Naive thymus-derived CD8-positive, alpha-beta T cell (primary cell): ENCODE data around the gene POLR3A. TPM values are rescaled to one million over a fixed set of nuclear protein-coding genes. Genes with fewer than 3 reads are reported as not detected.

ENCODE experiments used
- ATAC-seq, 2 donors: fragments of 150-1000 bp; cut with Tn5 transposase in 1 of 2; sonication (Bioruptor Pico), chemical (Tn5 transposase) in 1 of 2; 1 replicate in 1 of 2; 2 replicates in 1 of 2; pipeline ENCODE4 v1.10.0; 2021; ENCODE audit warnings: mild to moderate bottlenecking in 2 of 2, moderate library complexity in 2 of 2
- POLR2A ChIA-PET: fragments of 350-600 bp; sonication (Branson Sonifier 250); formaldehyde crosslinking; loops from one replicate; lab custom pipeline; 2021; ENCODE audit warnings: antibody characterized with exemption; lab: Charles Lee
- DNase-seq, 10 donors: peaks; one replicate each; pipeline versions ENCODE4 v3.0.0 to v3.0.0-alpha.2; 2020 to 2022
- H3K27ac Mint-ChIP-seq, 10 donors: one replicate each; pipeline ENCODE4 v1.8.0; 2020 to 2022; ENCODE audit warnings: mild to moderate bottlenecking in 10 of 10, mixed read lengths in 10 of 10, moderate library complexity in 4 of 10, inconsistent platforms in 1 of 10
- H3K27me3 Mint-ChIP-seq, 5 donors: one replicate each; pipeline ENCODE4 v1.8.0; 2021 to 2022; ENCODE audit warnings: mixed read lengths in 5 of 5
- H3K36me3 Mint-ChIP-seq, 3 donors: one replicate each; pipeline ENCODE4 v1.8.0; 2020 to 2022; ENCODE audit warnings: mixed read lengths in 3 of 3, mild to moderate bottlenecking in 2 of 3, inconsistent platforms in 1 of 3
- H3K4me1 Mint-ChIP-seq, 4 donors: one replicate each; pipeline ENCODE4 v1.8.0; 2021 to 2022; ENCODE audit warnings: mixed read lengths in 4 of 4
- H3K4me3 Mint-ChIP-seq, 10 donors: one replicate each; pipeline ENCODE4 v1.8.0; 2020 to 2022; ENCODE audit warnings: mild to moderate bottlenecking in 10 of 10, mixed read lengths in 10 of 10, moderate library complexity in 6 of 10, inconsistent platforms in 1 of 10
- H3K9me3 Mint-ChIP-seq, 9 donors: one replicate each; pipeline ENCODE4 v1.8.0; 2020 to 2022; ENCODE audit warnings: mixed read lengths in 9 of 9, mild to moderate bottlenecking in 3 of 9, inconsistent platforms in 1 of 9, moderate library complexity in 1 of 9
- polyA plus RNA-seq, 3 donors: library from polyadenylated mRNA; unstranded; fragments of 300-500 nt; fragmentation: Illumina TruSeq; gene quantifications; one replicate each; pipeline ENCODE4 v1.2.3, GENCODE V29; 2021
- total RNA-seq, 8 experiments: library from RNA in 2 of 8; stranded (reverse) in 2 of 8; gene quantifications; one replicate each; pipeline ENCODE4 v1.2.3 and lab custom pipeline; 2021 to 2026

The POLR3A gene
- total and polyA plus RNA-seq, 5 experiments from 2014 or later, result 7.3 to 18.1 (median 10.3) TPM

DNA sequence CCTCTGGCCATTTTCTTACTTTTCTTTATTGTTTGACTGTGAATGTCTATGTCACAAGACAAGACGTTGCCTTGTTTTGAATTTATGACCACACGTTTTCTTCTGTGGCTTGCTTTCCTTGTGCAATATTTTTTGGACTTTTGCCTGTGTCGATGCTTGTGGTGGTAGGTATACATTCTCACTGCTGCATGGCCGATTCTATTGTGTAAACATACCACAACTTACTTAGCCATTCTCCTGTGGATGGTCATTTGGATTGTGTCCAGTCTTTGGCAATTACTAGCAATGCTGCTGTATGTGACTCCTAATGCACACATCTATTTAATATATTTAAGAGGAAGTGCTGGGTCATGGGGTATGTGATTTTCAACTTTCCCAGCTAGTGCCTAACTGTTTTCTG, 84.8 kb downstream of the POLR3A start:
- ATAC-seq (no peak), DNase-seq (no peak)
- H3K4me3 Mint-ChIP-seq, result no peak overlapping the region
- peaks cover 0 to 3% (median 0%) of the 10 kb centered on the region in 9 donors for H3K9me3 Mint-ChIP-seq
- H3K4me1 Mint-ChIP-seq, result no peaks in the 10 kb centered on the region
- no peaks in the 10 kb centered on the region for H3K36me3 Mint-ChIP-seq
- POLR2A ChIA-PET, result no interaction called here
- no peak overlapping the region for H3K27ac Mint-ChIP-seq
- peaks cover 7 to 33% (median 26%) of the 10 kb centered on the region in 5 donors for H3K27me3 Mint-ChIP-seq

DNA sequence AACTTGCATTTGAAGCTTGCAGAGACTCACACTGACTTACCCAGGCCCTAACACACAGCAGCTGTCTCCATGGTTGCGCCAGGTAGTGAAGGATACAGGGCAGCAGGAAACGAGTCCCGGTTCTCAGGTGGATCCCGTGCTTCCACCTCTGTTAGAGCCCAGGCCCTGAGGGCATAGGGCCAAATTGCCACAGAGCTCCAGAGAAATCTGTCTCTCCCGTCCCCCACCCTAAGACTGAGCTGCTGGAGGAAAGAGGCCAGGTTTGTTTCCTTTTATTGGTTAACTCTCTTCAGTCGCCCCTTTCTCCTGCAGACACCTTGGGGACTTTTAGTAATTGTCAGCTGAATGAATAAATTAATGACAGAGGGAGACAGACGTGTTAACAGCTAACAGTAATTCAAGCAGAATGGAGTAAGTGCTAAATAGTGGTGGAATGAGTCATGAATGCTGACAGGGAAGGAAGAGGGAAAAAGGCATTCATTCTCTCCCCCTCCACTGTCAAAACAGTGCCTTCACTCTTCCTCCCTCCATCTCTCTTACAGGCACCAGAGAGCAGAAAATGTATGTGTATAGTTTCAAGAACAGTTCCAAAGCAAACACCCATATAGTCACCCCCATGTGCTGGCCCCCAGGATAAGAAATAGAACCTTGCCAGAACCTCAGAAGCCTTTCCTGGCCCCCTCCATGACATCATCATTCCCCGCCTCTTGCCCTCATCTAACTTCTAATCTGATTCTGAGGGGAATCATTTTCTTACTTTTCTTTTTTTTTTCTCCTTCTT, 86.0 kb downstream of the POLR3A start:
- DNase-seq (no peak), ATAC-seq (no peak)
- POLR2A ChIA-PET, result no interaction called here
- no peaks in the 10 kb centered on the region for H3K9me3 Mint-ChIP-seq
- H3K27ac Mint-ChIP-seq, result peak overlapping the region in 1 of 10 donors; percentile 29
- H3K4me3 Mint-ChIP-seq, result no peak overlapping the region
- peaks cover 7 to 22% (median 19%) of the 10 kb centered on the region in 5 donors for H3K27me3 Mint-ChIP-seq
- H3K4me1 Mint-ChIP-seq, result no peaks in the 10 kb centered on the region
- H3K36me3 Mint-ChIP-seq, result no peaks in the 10 kb centered on the region

GRCh38 chr10:77941790-77942189, 87.5 kb downstream of the POLR3A start:
- no peaks in the 10 kb centered on the region for H3K36me3 Mint-ChIP-seq
- H3K27ac Mint-ChIP-seq, result no peak overlapping the region
- no peak for ATAC-seq
- H3K27me3 Mint-ChIP-seq, result peaks cover 7 to 22% (median 11%) of the 10 kb centered on the region in 5 donors
- no peak for DNase-seq
- POLR2A ChIA-PET, result no interaction called here
- no peaks in the 10 kb centered on the region for H3K4me1 Mint-ChIP-seq
- H3K4me3 Mint-ChIP-seq, result no peak overlapping the region
- H3K9me3 Mint-ChIP-seq, result no peaks in the 10 kb centered on the region

DNA sequence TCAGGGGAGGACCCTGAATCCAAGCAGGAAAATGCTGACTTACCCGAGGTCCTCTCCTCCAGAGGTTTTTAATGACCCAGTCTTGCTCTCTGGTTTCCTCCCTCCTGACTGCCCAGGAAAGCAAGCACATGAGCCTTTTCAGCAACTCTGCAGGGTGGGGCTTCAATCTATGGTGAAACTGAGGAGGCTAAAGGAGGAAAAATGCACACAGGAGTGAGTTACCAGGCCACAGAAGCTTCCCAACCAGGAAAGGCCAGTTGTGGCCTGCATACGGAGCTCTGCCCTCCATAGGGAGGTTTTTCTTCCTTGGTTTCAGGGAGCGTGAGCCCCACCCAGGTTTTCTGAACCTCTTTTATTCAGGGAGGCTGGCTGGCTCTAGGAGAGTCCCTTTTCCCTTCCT, 88.7 kb downstream of the POLR3A start:
- no peak for DNase-seq
- POLR2A ChIA-PET, result no interaction called here
- no peaks in the 10 kb centered on the region for H3K4me1 Mint-ChIP-seq
- H3K27me3 Mint-ChIP-seq, result peaks cover 5 to 22% (median 10%) of the 10 kb centered on the region in 5 donors
- H3K36me3 Mint-ChIP-seq, result no peaks in the 10 kb centered on the region
- no peak for ATAC-seq
- no peak overlapping the region for H3K27ac Mint-ChIP-seq
- H3K4me3 Mint-ChIP-seq, result no peak overlapping the region
- H3K9me3 Mint-ChIP-seq, result no peaks in the 10 kb centered on the region

DNA sequence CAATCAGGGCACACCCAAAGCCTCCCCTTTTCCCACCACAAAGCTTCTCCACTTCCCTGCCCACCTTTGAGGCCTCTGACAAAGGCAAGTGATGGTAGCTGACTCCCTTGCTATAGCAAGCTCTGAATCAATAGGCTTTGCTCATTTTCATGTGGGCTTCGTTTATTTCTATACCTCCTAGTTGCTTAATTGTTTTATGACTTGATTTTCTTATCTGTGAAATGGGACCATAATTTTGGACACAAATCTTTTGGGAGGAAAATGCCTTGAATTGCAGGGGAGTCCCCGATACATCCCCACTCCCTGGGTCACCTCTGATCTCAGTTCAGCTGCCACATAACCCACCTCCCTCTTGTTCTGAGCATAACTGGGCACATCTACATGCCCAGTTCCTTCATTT, 89.1 kb downstream of the POLR3A start:
- H3K27me3 Mint-ChIP-seq, result peaks cover 5 to 21% (median 10%) of the 10 kb centered on the region in 5 donors
- no peaks in the 10 kb centered on the region for H3K9me3 Mint-ChIP-seq
- H3K4me1 Mint-ChIP-seq, result no peaks in the 10 kb centered on the region
- H3K27ac Mint-ChIP-seq, result no peak overlapping the region
- no peaks in the 10 kb centered on the region for H3K36me3 Mint-ChIP-seq
- H3K4me3 Mint-ChIP-seq, result no peak overlapping the region
- no peak for ATAC-seq
- DNase-seq, result no peak
- POLR2A ChIA-PET, result no interaction called here

DNA sequence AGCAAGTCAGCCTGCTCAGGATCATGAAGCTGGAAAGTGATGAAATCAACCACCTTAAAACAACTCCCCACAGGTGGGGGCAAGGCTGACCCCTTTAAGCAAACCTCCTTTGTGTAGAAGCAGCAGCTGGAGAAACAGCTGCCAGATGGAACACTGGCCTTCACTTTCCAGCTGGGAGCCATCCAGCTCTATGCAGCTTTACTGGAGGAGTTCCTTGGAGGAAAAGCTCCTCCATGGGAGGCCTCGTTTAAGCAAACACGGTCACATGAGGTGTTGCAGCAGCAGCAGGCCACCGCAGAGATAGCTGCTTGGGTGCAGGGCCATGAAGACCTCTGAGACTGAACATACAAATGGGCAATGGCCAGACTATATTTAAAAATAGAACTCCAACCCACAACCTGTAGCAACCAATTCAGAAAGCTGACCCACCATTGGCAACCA, 89.7 kb downstream of the POLR3A start:
- Mint-ChIP-seq H3K4me3 (no peak overlapping the region), H3K9me3 (no peaks in the 10 kb centered on the region), H3K27ac (no peak overlapping the region), H3K36me3 (no peaks in the 10 kb centered on the region), H3K4me1 (no peaks in the 10 kb centered on the region), H3K27me3 (peaks cover 5 to 15% (median 10%) of the 10 kb centered on the region in 5 donors)
- no peak for ATAC-seq
- POLR2A ChIA-PET, result no interaction called here
- DNase-seq, result no peak

DNA sequence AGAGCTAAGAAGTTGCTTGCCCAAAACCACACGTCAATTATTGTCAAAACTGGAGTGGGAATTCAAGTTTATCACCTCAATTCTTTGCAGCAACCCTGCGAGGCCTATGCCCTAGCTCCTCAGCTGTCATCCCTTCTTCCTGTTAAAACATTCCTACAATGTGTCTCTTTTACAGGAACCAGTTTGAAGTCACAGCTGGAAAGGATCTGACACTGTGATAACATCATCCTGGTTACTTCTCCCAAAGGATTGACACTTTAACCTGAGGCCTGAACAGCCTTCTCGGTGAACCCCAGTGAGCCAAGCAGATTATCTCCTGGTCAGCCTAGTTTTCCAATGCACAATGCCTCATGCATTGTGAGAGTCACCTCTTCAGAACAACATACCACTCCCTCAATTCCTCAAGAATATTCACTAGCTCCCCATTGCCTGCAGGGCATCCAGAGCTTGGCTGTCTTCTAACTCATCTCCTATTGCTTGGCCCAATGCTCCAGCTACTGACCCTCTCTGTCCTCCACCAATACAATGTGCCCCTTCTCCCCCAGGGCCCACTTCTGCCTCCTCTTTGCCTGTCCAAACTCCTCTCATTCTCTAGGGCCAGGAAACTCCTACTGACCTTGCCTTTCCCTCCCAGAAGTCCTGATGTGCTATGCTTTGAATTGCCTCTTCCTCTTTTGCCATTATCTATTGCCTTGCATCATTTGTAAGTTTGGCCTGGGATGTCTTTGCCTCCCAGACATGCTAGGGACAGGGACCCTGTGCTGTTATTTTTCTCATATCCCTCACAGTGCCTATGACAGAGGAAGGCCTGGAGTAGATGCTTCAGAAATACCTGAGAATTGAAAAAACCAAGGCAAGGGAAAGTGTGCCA, 92.4 kb downstream of the POLR3A start:
- H3K36me3 Mint-ChIP-seq, result no peaks in the 10 kb centered on the region
- no peak overlapping the region for H3K27ac Mint-ChIP-seq
- no peaks in the 10 kb centered on the region for H3K4me1 Mint-ChIP-seq
- ATAC-seq (no peak), DNase-seq (no peak)
- POLR2A ChIA-PET, result no interaction called here
- H3K27me3 Mint-ChIP-seq, result peaks cover 0 to 7% (median 4%) of the 10 kb centered on the region in 5 donors
- H3K4me3 Mint-ChIP-seq, result no peak overlapping the region
- no peaks in the 10 kb centered on the region for H3K9me3 Mint-ChIP-seq

- DNase-seq (no peak), ATAC-seq (no peak)
- peaks cover 14 to 37% (median 26%) of the 10 kb centered on the region in 5 donors for H3K27me3 Mint-ChIP-seq
- no peak overlapping the region for H3K27ac Mint-ChIP-seq
- POLR2A ChIA-PET, result no interaction called here
- H3K4me1 Mint-ChIP-seq, result peaks cover 0 to 7% (median 4%) of the 10 kb centered on the region in 4 donors
- H3K4me3 Mint-ChIP-seq, result no peak overlapping the region
- H3K9me3 Mint-ChIP-seq, result peaks cover 0 to 2% (median 0%) of the 10 kb centered on the region in 9 donors
- H3K36me3 Mint-ChIP-seq, result peaks cover 0 to 4% (median 0%) of the 10 kb centered on the region in 3 donors
Measured at GRCh38 chr10:77932016-77932715, 97.1 kb downstream of the POLR3A start.

GRCh38 chr10:77927402-77928246, 101.7 kb downstream of the POLR3A start:
- peak overlapping the region in 1 of 10 donors; percentile 13 for H3K27ac Mint-ChIP-seq

DNA sequence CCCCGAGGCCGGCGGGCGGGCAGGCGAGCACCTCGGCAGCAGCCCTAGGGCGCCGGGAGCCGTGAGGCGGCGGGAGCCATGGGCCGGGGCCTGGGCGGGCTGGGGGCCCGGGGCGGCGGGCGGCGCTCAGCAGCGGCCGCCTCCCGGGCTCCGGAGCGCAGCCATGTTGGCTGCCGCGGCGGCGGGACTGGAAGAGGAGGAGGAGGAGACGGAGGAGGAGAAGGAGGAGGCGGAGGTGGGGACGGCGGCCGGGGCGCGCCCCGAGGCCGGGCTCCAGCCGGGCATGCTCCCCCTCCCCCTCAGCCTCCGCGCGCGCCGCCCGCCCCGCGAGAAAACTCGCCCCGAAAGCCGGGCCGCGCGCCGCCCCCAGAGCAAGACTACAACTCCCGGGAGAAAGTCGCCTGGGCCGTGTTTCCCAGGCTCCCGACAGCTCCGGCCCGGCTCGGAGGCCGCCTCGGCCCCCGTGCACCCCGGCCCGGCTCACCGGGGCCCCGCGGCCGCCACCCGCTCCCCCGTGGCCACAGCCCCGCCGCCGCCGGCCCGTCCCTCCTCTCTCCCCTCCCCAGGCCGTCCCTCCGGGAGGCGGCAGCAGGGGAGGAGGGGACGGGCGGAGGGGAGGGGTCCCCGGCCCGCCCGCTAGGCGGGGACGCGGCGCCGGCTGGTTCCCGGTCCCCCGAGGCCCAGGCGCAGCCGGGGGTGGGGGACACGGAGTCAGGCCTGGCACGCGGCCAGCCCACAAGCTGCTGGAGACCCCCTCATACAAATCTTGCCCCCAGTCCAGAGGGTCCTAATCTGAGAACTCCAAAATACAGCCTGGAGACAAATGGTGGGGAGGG, 102.5 kb downstream of the POLR3A start, which contains the start of gene DLG5:
TSS of gene DLG5 (minus strand) at position 190 of the 836 bp plus-strand sequence. CDS start 235 bp downstream, outside the sequence.
- DNase-seq (no peak), ATAC-seq (peak; percentile 20 to 49)
- peaks cover 0 to 4% (median 0%) of the 10 kb centered on the region in 3 donors for H3K36me3 Mint-ChIP-seq
- peaks cover 4 to 15% (median 9%) of the 10 kb centered on the region in 4 donors for H3K4me1 Mint-ChIP-seq
- H3K27ac Mint-ChIP-seq, result peak within 1 kb of the TSS in 1 of 10 donors; percentile 13
- POLR2A ChIA-PET, result no interaction called here
- peak within 1 kb of the TSS; percentile 49 to 83 (median 74) for H3K4me3 Mint-ChIP-seq
- H3K9me3 Mint-ChIP-seq, result peaks cover 0 to 2% (median 0%) of the 10 kb centered on the region in 9 donors
- peaks cover 30 to 73% (median 49%) of the 10 kb centered on the region in 5 donors for H3K27me3 Mint-ChIP-seq

More at GRCh38 chr10:77927402-77928246, 101.7 kb downstream of the POLR3A start:
- peaks cover 27 to 72% (median 45%) of the 10 kb centered on the region in 5 donors for H3K27me3 Mint-ChIP-seq
- peaks cover 4 to 15% (median 9%) of the 10 kb centered on the region in 4 donors for H3K4me1 Mint-ChIP-seq
- H3K4me3 Mint-ChIP-seq, result peak overlapping the region; percentile 49 to 82 (median 70)
- DNase-seq (no peak), ATAC-seq (no peak)
- peaks cover 0 to 4% (median 0%) of the 10 kb centered on the region in 3 donors for H3K36me3 Mint-ChIP-seq
- H3K9me3 Mint-ChIP-seq, result peaks cover 0 to 2% (median 0%) of the 10 kb centered on the region in 9 donors
- POLR2A ChIA-PET, result no interaction called here
